GM21576 (cell line): ENCODE data around the gene CAPN13.
A peak's percentile ranks its signal among the peaks of the same experiment; 100 is the strongest.

ENCODE experiments used
- ATAC-seq: cut with Tn5 transposase; IDR thresholded peaks from one replicate; pipeline ENCODE4 v1.9.1; 2021; ENCODE audit warnings: mild to moderate bottlenecking, moderate library complexity; ENCODE audit not compliant: unreplicated experiment

CAPN13 gene

GRCh38 chr2:30732376-30732775 is 74.9 kb downstream of the CAPN13 start:
- ATAC-seq: no peak

- ATAC-seq: no peak
Measured at GRCh38 chr2:30731706-30732105, 75.5 kb downstream of the CAPN13 start.

- no peak for ATAC-seq
Measured at GRCh38 chr2:30730736-30731647, 76.3 kb downstream of the CAPN13 start.

GRCh38 chr2:30729031-30729430 is 78.2 kb downstream of the CAPN13 start:
- ATAC-seq: no peak

- ATAC-seq: no peak
Measured at GRCh38 chr2:30722936-30723725, 84.1 kb downstream of the CAPN13 start.

- ATAC-seq: no peak
Measured at GRCh38 chr2:30721668-30722647, 85.3 kb downstream of the CAPN13 start.

GRCh38 chr2:30721241-30721640 is 86.0 kb downstream of the CAPN13 start:
- no peak for ATAC-seq

- no peak for ATAC-seq
Measured at GRCh38 chr2:30717081-30717650, 90.1 kb downstream of the CAPN13 start.

GRCh38 chr2:30716123-30716900 is 90.9 kb downstream of the CAPN13 start:
- no peak for ATAC-seq

GRCh38 chr2:30714811-30715709 is 92.2 kb downstream of the CAPN13 start:
- ATAC-seq: no peak

GRCh38 chr2:30713698-30714097 is 93.5 kb downstream of the CAPN13 start:
- no peak for ATAC-seq

- peak; percentile 76 for ATAC-seq
Measured at GRCh38 chr2:30711646-30712085, 95.6 kb downstream of the CAPN13 start.

- no peak for ATAC-seq
Measured at GRCh38 chr2:30710461-30710860, 96.8 kb downstream of the CAPN13 start.

GRCh38 chr2:30710016-30710415 is 97.2 kb downstream of the CAPN13 start:
- no peak for ATAC-seq

GRCh38 chr2:30709516-30709915 is 97.7 kb downstream of the CAPN13 start:
- no peak for ATAC-seq

- no peak for ATAC-seq
Measured at GRCh38 chr2:30708491-30709290, 98.6 kb downstream of the CAPN13 start.

GRCh38 chr2:30707304-30707903 is 99.8 kb downstream of the CAPN13 start:
- no peak for ATAC-seq
